Endothelial cell of umbilical vein (primary cell): ENCODE measurements around the gene UBE2Q1. TPM values are rescaled to one million over a fixed set of nuclear protein-coding genes. Genes with fewer than 3 reads are reported as not detected.

ENCODE experiments used
- BruUV-seq: library from RNA; stranded (reverse); fragments of 400-500 nt; replicated peaks from 2 replicates; lab custom pipeline; 2021; lab: Mats Ljungman, UMichigan
- CTCF ChIA-PET: fragments of 300-600, 350-600 bp; sonication (Branson Sonifier 250); formaldehyde crosslinking; loops from one replicate; lab custom pipeline; 2021; ENCODE audit warnings: antibody characterized with exemption, inconsistent platforms; lab: Charles Lee
- POLR2A ChIA-PET: fragments of 300-600, 350-600 bp; sonication (Branson Sonifier 250); formaldehyde crosslinking; loops from one replicate; lab custom pipeline; 2021; ENCODE audit warnings: antibody characterized with exemption, inconsistent platforms; lab: Charles Lee
- DNase-seq: peaks from one replicate; pipeline ENCODE4 v3.0.0-alpha.2; 2011; ENCODE audit warnings: low read depth, low spot score
- FAIRE-seq: peaks from 2 replicates; lab custom pipeline; 2011; peaks lifted over from hg19 to GRCh38; lab: Jason Lieb, UNC
- H2AFZ ChIP-seq: 2 replicates; pipeline ENCODE4 v1.6.0; 2012; ENCODE audit warnings: low read depth, low read length, control low read depth, inconsistent platforms
- H3K27ac ChIP-seq: 2 replicates; pipeline ENCODE4 v1.5.1; 2011; ENCODE audit warnings: low read depth, mild to moderate bottlenecking, control low read depth, low read length, moderate library complexity; ENCODE audit not compliant: insufficient read depth
- H3K27me3 ChIP-seq, 2 experiments: 2 replicates each; pipeline versions ENCODE4 v1.6.0 to v1.6.1; 2011; ENCODE audit warnings: low read length in 2 of 2, mixed read lengths in 1 of 2; ENCODE audit not compliant: control insufficient read depth in 2 of 2, insufficient read depth in 2 of 2
- H3K36me3 ChIP-seq, 2 experiments: 2 replicates in 1 of 2; 3 replicates in 1 of 2; pipeline ENCODE4 v1.5.1; 2011; ENCODE audit warnings: low read length in 2 of 2, mild to moderate bottlenecking in 1 of 2, moderate library complexity in 1 of 2; ENCODE audit not compliant: control insufficient read depth in 2 of 2, insufficient read depth in 2 of 2; ENCODE audit errors: extremely low read depth in 1 of 2
- H3K4me1 ChIP-seq: 3 replicates; pipeline ENCODE4 v1.5.1; 2011; ENCODE audit warnings: mild to moderate bottlenecking, low read length; ENCODE audit not compliant: control insufficient read depth, insufficient read depth; ENCODE audit errors: extremely low read depth
- H3K4me2 ChIP-seq: 2 replicates; pipeline ENCODE4 v1.6.1; 2011; ENCODE audit warnings: low read length, control low read depth, mixed read lengths; ENCODE audit not compliant: insufficient read depth
- H3K4me3 ChIP-seq, 3 experiments: fragments of 200-600 bp in 1 of 3; sonication (generic), shearing (Covaris generic) in 1 of 3; replicated peaks in 1 of 3; 2 replicates each; pipeline ENCODE4 v1.5.1; 2011 to 2016; ENCODE audit warnings: control low read depth in 3 of 3, low read length in 3 of 3, mild to moderate bottlenecking in 2 of 3, inconsistent platforms in 1 of 3, low read depth in 1 of 3, moderate library complexity in 1 of 3; ENCODE audit not compliant: insufficient read depth in 1 of 3
- H3K79me2 ChIP-seq: 2 replicates; pipeline ENCODE4 v1.6.0; 2012; ENCODE audit warnings: low read length, inconsistent platforms; ENCODE audit not compliant: control insufficient read depth, insufficient read depth
- H3K9ac ChIP-seq: replicated peaks from 2 replicates; pipeline ENCODE3; 2011; ENCODE audit warnings: low read length, control low read depth; ENCODE audit not compliant: insufficient read depth; ENCODE audit errors: extremely low read depth
- H3K9me1 ChIP-seq: replicated peaks from 3 replicates; pipeline ENCODE4 v1.6.0; 2011; ENCODE audit warnings: mild to moderate bottlenecking, low read length; ENCODE audit not compliant: control insufficient read depth, insufficient read depth; ENCODE audit errors: extremely low read depth
- H3K9me3 ChIP-seq: replicated peaks from 2 replicates; pipeline ENCODE4 v1.5.1; 2012; ENCODE audit warnings: low read length, inconsistent platforms; ENCODE audit not compliant: control insufficient read depth, insufficient read depth
- H4K20me1 ChIP-seq: replicated peaks from 2 replicates; pipeline ENCODE3; 2011; ENCODE audit warnings: mild to moderate bottlenecking, low read length; ENCODE audit not compliant: control insufficient read depth, insufficient read depth; ENCODE audit errors: extremely low read depth
- EZH2 ChIP-seq: IDR thresholded peaks from 2 replicates; pipeline ENCODE4 v1.6.1; 2012; ENCODE audit warnings: borderline replicate concordance, low read depth, mild to moderate bottlenecking, moderate library complexity, low read length, inconsistent platforms; ENCODE audit not compliant: severe bottlenecking
- FOS ChIP-seq: IDR thresholded peaks from 2 replicates; pipeline ENCODE4 v1.6.1; 2011; ENCODE audit warnings: mild to moderate bottlenecking, low read length, moderate library complexity, borderline replicate concordance; ENCODE audit not compliant: insufficient read depth
- GATA2 ChIP-seq: IDR thresholded peaks from 2 replicates; pipeline ENCODE4 v1.7.0; 2011; ENCODE audit warnings: low read depth, mild to moderate bottlenecking, moderate library complexity, mixed read lengths, low read length; ENCODE audit not compliant: insufficient read length, insufficient read depth
- JUN ChIP-seq: IDR thresholded peaks from 2 replicates; pipeline ENCODE4 v1.6.1; 2011; ENCODE audit warnings: borderline replicate concordance, low read depth; ENCODE audit not compliant: insufficient read length, insufficient read depth
- MAX ChIP-seq: IDR thresholded peaks from 2 replicates; pipeline ENCODE4 v1.6.1; 2011; ENCODE audit not compliant: insufficient read depth, insufficient read length
- MYC ChIP-seq: IDR thresholded peaks from one replicate; pipeline ENCODE4 v1.6.1; 2011; ENCODE audit warnings: mild to moderate bottlenecking, low read depth, low read length
- POLR2A ChIP-seq: IDR thresholded peaks from 2 replicates; pipeline ENCODE4 v1.6.1; 2012; ENCODE audit warnings: low read depth, mild to moderate bottlenecking, control low read depth, low read length
- POLR2AphosphoS5 ChIP-seq: IDR thresholded peaks from 2 replicates; pipeline ENCODE4 v1.6.1; 2012; ENCODE audit warnings: low read depth, mild to moderate bottlenecking, control low read depth, low read length, moderate library complexity; ENCODE audit not compliant: insufficient read depth
- dilution Hi-C: fragments of 300-500 bp; cut with MboI; formaldehyde crosslinking; loops from one replicate; pipeline ENCODE4 v1.15.0; 2019; ENCODE audit warnings: low sequenced_read_pairs; ENCODE audit not compliant: extremely low pct_ligation_motif_present
- intact Hi-C: fragments of 100-400 bp; cut with micrococcal nuclease; formaldehyde crosslinking; loops from one replicate; pipeline ENCODE4 v1.10.0; 2022
- polyA plus RNA-seq, 4 experiments: library from polyadenylated mRNA; depleted of rRNA in 3 of 4; stranded (reverse) in 3 of 4; unstranded in 1 of 4; fragments of >200 nt; gene quantifications; 2 replicates each; pipeline versions ENCODE4 v1.2.1 to v1.2.3, GENCODE V29; 2011 to 2012; ENCODE audit warnings: missing spikeins in 1 of 4
- total RNA-seq: library from RNA; stranded (reverse); gene quantifications from 2 replicates; pipeline ENCODE4 v1.2.3, GENCODE V29; 2021
- TF ChIP-seq, protein P1 (sequence below), 2 donors: IDR thresholded peaks; 1 replicate in 1 of 2; 2 replicates in 1 of 2; pipeline ENCODE4 v1.5.1; 2011; ENCODE audit warnings: low read length in 2 of 2, mild to moderate bottlenecking in 2 of 2, moderate library complexity in 2 of 2, control low read depth in 1 of 2, inconsistent platforms in 1 of 2, low read depth in 1 of 2; ENCODE audit not compliant: insufficient read depth in 1 of 2; ENCODE audit errors: extremely low read depth in 1 of 2

Gene UBE2Q1
- total and polyA plus RNA-seq, 2 donors (not counting 3 experiments of a cell fraction or from before 2014, with no cell fraction given): 16.5 to 85.4 TPM

- H2AFZ ChIP-seq: no peak overlapping the region
Observed at GRCh38 chr1:154557248-154557938, 1.1 kb downstream of the UBE2Q1 start.

More at GRCh38 chr1:154557248-154557938, 1.1 kb downstream of the UBE2Q1 start:
- ChIA-PET CTCF (interaction anchor here (0.6 to 6.2 kb wide), 5 partner anchors 10 to 958 kb away, joined by 3 to 49 read pairs (median 8); no protein-coding TSS in a partner anchor), POLR2A (no interaction called here)
- FAIRE-seq (peak; percentile 21), DNase-seq (peak; percentile 22)
- BruUV-seq: no TSS peak
- intact Hi-C loops (loop anchor here (5.0 kb wide), 3 partner anchors 135 to 460 kb away; partner anchors contain the start of gene ZBTB7B), dilution Hi-C loops (no loop called here)
- Histone ChIP-seq H3K9me1 (no peaks in the 10 kb centered on the region), H3K79me2 (peaks cover 32% of the 10 kb centered on the region), H3K9me3 (no peaks in the 10 kb centered on the region), H3K27ac (peak overlapping the region; percentile 51), H3K27me3 (no peaks in the 10 kb centered on the region), H3K4me2 (peak overlapping the region; percentile 94), H3K4me1 (peaks cover 26% of the 10 kb centered on the region), H3K4me3 (peak overlapping the region; percentile 92), H4K20me1 (no peaks in the 10 kb centered on the region), H3K36me3 (peaks cover 24 to 30% of the 10 kb centered on the region in 2 experiments), H3K9ac (peak overlapping the region; percentile 85)
- TF ChIP-seq JUN (no peak), FOS (no peak), POLR2AphosphoS5 (no peak), EZH2 (no peak), POLR2A (no peak), MYC (no peak), GATA2 (no peak), MAX (no peak)
- TF ChIP-seq, protein P1, sequence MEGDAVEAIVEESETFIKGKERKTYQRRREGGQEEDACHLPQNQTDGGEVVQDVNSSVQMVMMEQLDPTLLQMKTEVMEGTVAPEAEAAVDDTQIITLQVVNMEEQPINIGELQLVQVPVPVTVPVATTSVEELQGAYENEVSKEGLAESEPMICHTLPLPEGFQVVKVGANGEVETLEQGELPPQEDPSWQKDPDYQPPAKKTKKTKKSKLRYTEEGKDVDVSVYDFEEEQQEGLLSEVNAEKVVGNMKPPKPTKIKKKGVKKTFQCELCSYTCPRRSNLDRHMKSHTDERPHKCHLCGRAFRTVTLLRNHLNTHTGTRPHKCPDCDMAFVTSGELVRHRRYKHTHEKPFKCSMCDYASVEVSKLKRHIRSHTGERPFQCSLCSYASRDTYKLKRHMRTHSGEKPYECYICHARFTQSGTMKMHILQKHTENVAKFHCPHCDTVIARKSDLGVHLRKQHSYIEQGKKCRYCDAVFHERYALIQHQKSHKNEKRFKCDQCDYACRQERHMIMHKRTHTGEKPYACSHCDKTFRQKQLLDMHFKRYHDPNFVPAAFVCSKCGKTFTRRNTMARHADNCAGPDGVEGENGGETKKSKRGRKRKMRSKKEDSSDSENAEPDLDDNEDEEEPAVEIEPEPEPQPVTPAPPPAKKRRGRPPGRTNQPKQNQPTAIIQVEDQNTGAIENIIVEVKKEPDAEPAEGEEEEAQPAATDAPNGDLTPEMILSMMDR (IDR thresholded peaks at IDR 0.05; ENCODE audit: extremely low read depth in 1 of 2, insufficient read depth in 1 of 2, low read depth in 1 of 2, low read length in 2 of 2): no peak
